Measurements from ENCODE around the gene HYAL1. TPM values are rescaled to one million over a fixed set of nuclear protein-coding genes. Genes with fewer than 3 reads are reported as not detected.

Gene HYAL1
- total RNA-seq, result 10 to 100 TPM in 1 of 2 donors, 1 to 10 TPM in 1; 6.9 to 16.4 TPM
- long read RNA-seq, transcript HYAL1-201 (3 exons, 2,517 nt), result major isoform, 11 of 14 reads
- long read RNA-seq, partial matches to known transcripts, result 2 of 14 reads
- long read RNA-seq, other reads (novel, unspliced or antisense), result 1 of 14 reads

GRCh38 chr3:50303013-50303815 is at the start of gene HYAL1:
Gene HYAL1, minus strand, starts transcription at chr3:50303574. Its CDS starts 618 bp downstream, at chr3:50302956.
- peak; percentile 61 to 79 for DNase-seq
- intact Hi-C loops (cut with DNase I, micrococcal nuclease), result no loop called here
- peak; percentile 11 for ATAC-seq

- DNase-seq, result no peak
- intact Hi-C loops (cut with DNase I, micrococcal nuclease), result loop anchor here in 1 of 2 donors (10.0 kb wide), 1 partner anchor 202 kb away; no protein-coding TSS in a partner anchor
- peak; percentile 5 for ATAC-seq
These were observed 49.4 kb upstream of the HYAL1 start for GRCh38 chr3:50352781-50353180.

- DNase-seq (no peak), ATAC-seq (no peak)
- intact Hi-C loops (cut with DNase I, micrococcal nuclease), result loop anchor here in 1 of 2 donors (10.0 kb wide), 1 partner anchor 203 kb away; no protein-coding TSS in a partner anchor
These were observed 47.9 kb upstream of the HYAL1 start for GRCh38 chr3:50351323-50351697.

- intact Hi-C loops (cut with DNase I, micrococcal nuclease), result loop anchor here in 1 of 2 donors (10.0 kb wide), 1 partner anchor 204 kb away; no protein-coding TSS in a partner anchor
- ATAC-seq (peak; percentile 90), DNase-seq (peak; percentile 97 to 98)
These were observed 47.4 kb upstream of the HYAL1 start, which contains the start of the genes CYB561D2 and NPRL2 for GRCh38 chr3:50350527-50351322. Gene CYB561D2, plus strand, starts transcription at chr3:50350862. Its CDS starts 572 bp downstream, at chr3:50351434. Gene NPRL2, minus strand, starts transcription at chr3:50350775. Its CDS starts 123 bp downstream, at chr3:50350652.

- ATAC-seq, result no peak
- DNase-seq, result no peak
- intact Hi-C loops (cut with DNase I, micrococcal nuclease), result loop anchor here in 1 of 2 donors (10.0 kb wide), 1 partner anchor 205 kb away; no protein-coding TSS in a partner anchor
These were observed 46.8 kb upstream of the HYAL1 start for GRCh38 chr3:50350213-50350526.

- intact Hi-C loops (cut with DNase I, micrococcal nuclease), result no loop called here
- ATAC-seq (peak; percentile 8), DNase-seq (peak in 1 of 2 donors; percentile 77)
These were observed 43.9 kb upstream of the HYAL1 start for GRCh38 chr3:50347187-50347813.

GRCh38 chr3:50345586-50346234 is 42.3 kb upstream of the HYAL1 start, which contains the start of gene ZMYND10:
Gene ZMYND10, minus strand, starts transcription at chr3:50345732. Its CDS starts 153 bp downstream, at chr3:50345579.
- intact Hi-C loops (cut with DNase I, micrococcal nuclease), result no loop called here
- ATAC-seq (peak; percentile 52), DNase-seq (peak; percentile 72 to 79)

- ATAC-seq (no peak), DNase-seq (no peak)
- intact Hi-C loops (cut with DNase I, micrococcal nuclease), result no loop called here
These were observed 41.6 kb upstream of the HYAL1 start for GRCh38 chr3:50345008-50345407.

- intact Hi-C loops (cut with DNase I, micrococcal nuclease), result no loop called here
- ATAC-seq (no peak), DNase-seq (no peak)
These were observed 39.6 kb upstream of the HYAL1 start for GRCh38 chr3:50342813-50343633.

- DNase-seq (no peak), ATAC-seq (no peak)
- intact Hi-C loops (cut with DNase I, micrococcal nuclease), result no loop called here
These were observed 38.7 kb upstream of the HYAL1 start for GRCh38 chr3:50341996-50342650.

GRCh38 chr3:50341537-50341936 is 38.2 kb upstream of the HYAL1 start:
- DNase-seq (no peak), ATAC-seq (no peak)
- intact Hi-C loops (cut with DNase I, micrococcal nuclease), result no loop called here

- DNase-seq, result peak; percentile 79 to 84
- ATAC-seq, result peak; percentile 33
- intact Hi-C loops (cut with DNase I, micrococcal nuclease), result no loop called here
These were observed 37.3 kb upstream of the HYAL1 start, which contains the start of gene RASSF1 for GRCh38 chr3:50340448-50341329. Gene RASSF1, minus strand, starts transcription at chr3:50340836. Its CDS starts 31 bp downstream, at chr3:50340805.

GRCh38 chr3:50340147-50340447 is 36.7 kb upstream of the HYAL1 start:
- intact Hi-C loops (cut with DNase I, micrococcal nuclease), result no loop called here
- ATAC-seq (no peak), DNase-seq (no peak)

GRCh38 chr3:50339485-50340146 is 36.2 kb upstream of the HYAL1 start:
- intact Hi-C loops (cut with DNase I, micrococcal nuclease), result no loop called here
- no peak for DNase-seq

GRCh38 chr3:50338965-50339364 is 35.6 kb upstream of the HYAL1 start:
- intact Hi-C loops (cut with DNase I, micrococcal nuclease), result no loop called here
- ATAC-seq (no peak), DNase-seq (no peak)

More at GRCh38 chr3:50339485-50340146, 36.2 kb upstream of the HYAL1 start:
- ATAC-seq, result no peak

Measured in left colon (tissue), 2 donors.